GM08714 (cell line): ENCODE measurements around the gene FAM117A.

Experiments
- H3K4me3 ChIP-seq: fragments of 200-500 bp; sonication (Bioruptor generic); 2 replicates; pipeline ENCODE4 v1.5.1; 2014; ENCODE audit warnings: mild to moderate bottlenecking, low read length, inconsistent platforms
- ZNF274 ChIP-seq: IDR thresholded peaks from 2 replicates; pipeline ENCODE4 v1.6.1; 2012; ENCODE audit warnings: mild to moderate bottlenecking, low read depth, low read length

The FAM117A gene

DNA sequence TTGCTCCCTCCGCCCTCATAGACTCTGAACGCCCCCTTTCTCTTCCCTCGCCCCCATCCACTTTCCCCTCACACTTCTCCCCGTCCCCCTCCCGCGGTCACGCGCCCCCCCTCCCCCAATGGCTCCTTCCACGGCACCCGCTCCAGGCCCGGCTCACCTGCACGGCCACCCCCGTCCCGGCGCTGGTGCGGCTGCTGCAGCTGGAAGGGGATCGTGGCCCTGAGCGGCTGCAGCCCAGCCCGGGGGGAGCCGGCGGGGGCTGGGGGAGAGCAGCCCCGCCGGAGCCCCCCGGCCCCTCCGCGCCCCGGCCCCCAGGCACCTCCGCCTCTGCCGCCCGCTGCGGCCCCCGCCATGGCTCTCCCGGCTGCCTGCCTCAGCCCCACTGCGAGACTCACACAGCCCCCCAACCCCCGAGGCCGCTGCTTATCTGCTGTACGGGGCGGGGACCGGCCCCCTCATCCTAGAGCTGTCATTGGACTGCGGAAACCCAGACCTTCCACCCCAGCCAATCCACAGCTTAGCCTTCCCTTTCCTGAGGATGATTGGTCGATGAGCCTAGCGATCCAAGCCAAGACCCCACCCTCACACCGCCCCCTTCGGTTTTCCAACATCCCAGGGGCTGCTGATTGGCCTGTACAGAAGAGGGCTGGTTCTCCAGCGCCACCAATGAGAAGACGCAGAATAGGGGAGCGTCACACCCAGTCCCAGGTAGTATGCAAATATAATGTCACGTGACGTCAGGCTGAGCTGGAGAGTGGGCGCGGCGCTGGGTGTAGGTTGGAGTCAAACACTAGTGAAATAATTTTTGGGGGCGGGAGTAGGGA lies at the start of gene FAM117A:
FAM117A (minus strand) TSS at position 397 of the 824 bp plus-strand sequence; CDS start at position 353, 44 bp downstream.
- H3K4me3 ChIP-seq = peak within 1 kb of the TSS; percentile 90
- no peak for TF ChIP-seq ZNF274

GRCh38 chr17:49809056-49809455 lies 45.1 kb upstream of the FAM117A start:
- no peak for TF ChIP-seq ZNF274

GRCh38 chr17:49798738-49799137 lies 34.8 kb upstream of the FAM117A start:
- TF ChIP-seq ZNF274 = no peak
- H3K4me3 ChIP-seq = no peak overlapping the region

More at GRCh38 chr17:49809056-49809455, 45.1 kb upstream of the FAM117A start:
- no peak overlapping the region for H3K4me3 ChIP-seq

DNA sequence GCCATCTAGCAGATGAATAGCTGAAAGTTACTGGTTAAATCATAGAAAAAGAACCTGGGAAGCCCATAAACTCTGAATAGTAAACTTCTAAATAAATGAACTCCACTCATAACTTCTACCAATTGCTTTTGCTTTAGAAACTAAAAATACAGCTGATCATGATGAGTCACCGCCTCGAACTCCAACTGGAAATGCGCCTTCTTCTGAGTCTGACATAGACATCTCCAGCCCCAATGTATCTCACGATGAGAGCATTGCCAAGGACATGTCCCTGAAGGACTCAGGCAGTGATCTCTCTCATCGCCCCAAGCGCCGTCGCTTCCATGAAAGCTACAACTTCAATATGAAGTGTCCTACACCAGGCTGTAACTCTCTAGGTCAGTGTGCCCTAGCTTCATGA lies 34.3 kb upstream of the FAM117A start:
- H3K4me3 ChIP-seq = no peak overlapping the region
- TF ChIP-seq ZNF274 = no peak

DNA sequence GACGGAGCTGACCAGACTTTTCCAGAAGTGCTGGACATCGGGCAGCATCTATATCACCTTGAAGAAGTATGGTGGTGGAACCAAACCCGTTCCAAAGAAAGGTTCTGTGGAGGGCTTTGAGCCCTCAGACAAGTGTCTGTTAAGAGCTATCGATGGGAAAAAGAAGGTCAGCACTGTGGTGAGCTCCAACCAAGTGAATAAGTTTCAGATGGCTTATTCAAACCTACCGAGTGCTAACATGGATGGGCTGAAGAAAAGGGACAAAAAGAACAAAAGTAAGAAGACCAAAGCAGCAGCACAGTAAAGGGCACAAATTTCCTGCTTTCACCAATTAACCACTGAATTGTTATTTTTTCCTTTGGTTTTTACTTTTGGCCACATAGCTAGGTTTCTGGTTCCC lies 31.4 kb upstream of the FAM117A start:
- no peak for TF ChIP-seq ZNF274
- no peak overlapping the region for H3K4me3 ChIP-seq

GRCh38 chr17:49793309-49793708 lies 29.4 kb upstream of the FAM117A start:
- TF ChIP-seq ZNF274 = no peak
- H3K4me3 ChIP-seq = no peak overlapping the region

- TF ChIP-seq ZNF274 = no peak
- peak overlapping the region; percentile 78 for H3K4me3 ChIP-seq
Measured at GRCh38 chr17:49789243-49789578, 25.3 kb upstream of the FAM117A start.

DNA sequence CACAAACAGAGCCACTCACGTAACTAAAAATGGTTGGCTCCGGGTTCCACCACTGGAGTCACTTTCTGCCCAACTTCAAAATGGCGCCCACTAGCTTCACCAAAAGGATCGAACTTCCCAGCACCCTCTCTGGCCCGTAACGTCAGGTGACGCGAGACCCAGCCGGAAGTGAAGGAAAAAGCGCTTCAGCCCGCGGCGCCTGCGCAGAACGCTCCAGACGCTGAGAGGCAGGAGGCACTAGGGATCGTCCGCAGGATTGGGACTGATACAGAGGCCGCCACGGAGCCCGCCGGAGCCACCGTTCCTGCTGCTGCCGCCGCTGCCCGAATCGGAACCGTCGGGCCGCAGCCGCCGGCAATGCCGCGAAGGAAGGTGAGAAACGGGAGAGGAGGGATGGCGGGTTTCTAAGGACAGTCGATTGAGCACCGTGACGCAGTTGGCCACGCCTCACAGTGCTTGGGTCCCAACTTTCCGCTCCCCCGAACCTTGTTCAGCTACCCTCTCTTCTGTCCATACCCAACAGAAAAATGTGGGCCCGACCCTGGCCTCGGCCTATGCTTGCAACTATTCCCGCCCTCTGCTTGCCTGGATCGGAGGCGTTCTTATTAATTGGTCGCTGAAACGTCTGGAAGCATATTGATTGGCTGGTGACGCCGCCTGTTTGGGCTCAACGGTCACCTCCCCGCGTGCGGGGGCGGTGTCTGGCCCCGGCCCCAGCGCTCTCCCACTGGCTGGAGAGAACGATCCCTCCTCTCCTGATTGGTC lies 24.7 kb upstream of the FAM117A start, which contains the start of gene KAT7:
KAT7 (plus strand) TSS at position 204 of the 765 bp plus-strand sequence; CDS start at position 358, 154 bp downstream.
- TF ChIP-seq ZNF274 = no peak
- peak within 1 kb of the TSS; percentile 90 for H3K4me3 ChIP-seq

- no peak for TF ChIP-seq ZNF274
- H3K4me3 ChIP-seq = peak overlapping the region; percentile 90
Measured at GRCh38 chr17:49787884-49788477, 24.1 kb upstream of the FAM117A start.

- no peak for TF ChIP-seq ZNF274
- H3K4me3 ChIP-seq = no peak overlapping the region
Measured at GRCh38 chr17:49784636-49785035, 20.7 kb upstream of the FAM117A start.

DNA sequence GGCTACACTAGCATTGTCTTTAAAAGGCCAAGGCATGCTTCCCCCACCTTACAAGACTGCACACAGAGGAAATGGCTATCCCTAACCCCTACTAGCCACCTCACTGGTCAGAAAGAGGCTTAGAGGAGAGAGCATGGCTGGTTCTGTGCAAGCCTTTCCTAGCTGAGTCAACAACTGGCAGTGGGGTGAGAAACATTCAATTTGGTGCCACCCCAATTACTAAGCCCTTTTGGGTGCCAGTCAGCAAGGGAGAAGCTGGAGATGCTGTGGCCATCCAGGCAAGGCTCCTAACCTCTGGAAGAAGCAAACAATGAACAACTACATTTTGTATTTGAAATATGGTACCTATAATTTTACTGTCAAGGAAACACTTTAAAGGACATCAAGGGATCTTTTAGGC lies 19.9 kb upstream of the FAM117A start:
- no peak for TF ChIP-seq ZNF274
- no peak overlapping the region for H3K4me3 ChIP-seq

GRCh38 chr17:49783071-49783715 lies 19.3 kb upstream of the FAM117A start:
- TF ChIP-seq ZNF274 = no peak
- no peak overlapping the region for H3K4me3 ChIP-seq

DNA sequence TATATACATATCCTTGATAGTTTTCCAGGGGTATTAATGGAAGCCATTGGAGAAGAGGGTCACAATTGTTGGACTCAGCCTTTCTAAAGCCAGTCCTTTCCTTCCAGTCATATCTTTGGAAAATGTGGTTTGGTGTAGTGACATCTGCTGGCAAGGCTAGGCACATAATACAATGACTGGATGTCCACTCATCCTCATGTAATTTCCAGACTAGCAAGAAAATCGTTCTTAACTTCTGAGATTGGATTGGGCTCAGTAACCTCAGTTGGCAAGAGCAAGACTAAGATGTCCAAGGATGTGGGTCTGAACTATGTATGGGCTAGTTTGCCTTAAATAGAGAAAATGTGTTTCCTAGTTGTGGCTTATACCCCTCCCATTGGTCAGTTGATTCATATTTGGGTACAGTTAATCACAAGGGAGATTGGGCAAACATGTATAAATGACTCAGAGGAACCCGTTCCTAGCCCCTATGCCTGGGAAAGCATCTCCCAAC lies 15.9 kb upstream of the FAM117A start:
- no peak overlapping the region for H3K4me3 ChIP-seq
- no peak for TF ChIP-seq ZNF274

DNA sequence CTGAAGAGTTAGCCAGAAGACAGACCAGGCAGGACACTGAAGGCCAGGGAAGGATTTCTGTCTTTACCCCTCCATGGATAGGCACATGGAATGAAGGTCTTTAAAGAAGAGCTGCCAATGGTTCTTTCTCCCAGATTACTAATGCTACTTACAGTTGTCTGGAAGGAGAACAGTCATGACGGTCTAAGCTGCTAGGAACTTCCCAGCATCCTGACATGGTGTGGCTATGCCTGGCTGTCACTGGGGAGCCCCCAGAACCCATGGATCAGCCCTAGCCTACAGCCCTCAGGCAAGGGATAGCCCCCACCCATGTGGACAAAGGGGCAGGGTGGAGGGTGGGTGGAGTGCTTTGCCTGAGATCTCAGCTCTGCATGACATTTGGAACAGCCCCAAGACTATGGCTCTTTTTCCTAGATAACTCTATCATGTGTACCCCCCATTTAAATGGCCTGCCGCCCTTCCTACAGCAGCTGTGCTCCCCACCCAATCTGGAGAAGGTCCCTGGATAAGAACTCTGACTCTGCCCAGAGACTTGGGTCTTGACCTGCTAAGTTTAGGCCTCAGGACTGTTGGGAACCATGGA lies 15.3 kb upstream of the FAM117A start:
- H3K4me3 ChIP-seq = no peak overlapping the region
- TF ChIP-seq ZNF274 = no peak

- H3K4me3 ChIP-seq = no peak overlapping the region
- no peak for TF ChIP-seq ZNF274
Measured at GRCh38 chr17:49777563-49777962, 13.6 kb upstream of the FAM117A start.
